ENCODE data around the gene EIF4G1. TPM values are rescaled to one million over a fixed set of nuclear protein-coding genes. Genes with fewer than 3 reads are reported as not detected.

EIF4G1 gene
- total RNA-seq, 1 experiment from 2014 or later: 496 TPM

DNA sequence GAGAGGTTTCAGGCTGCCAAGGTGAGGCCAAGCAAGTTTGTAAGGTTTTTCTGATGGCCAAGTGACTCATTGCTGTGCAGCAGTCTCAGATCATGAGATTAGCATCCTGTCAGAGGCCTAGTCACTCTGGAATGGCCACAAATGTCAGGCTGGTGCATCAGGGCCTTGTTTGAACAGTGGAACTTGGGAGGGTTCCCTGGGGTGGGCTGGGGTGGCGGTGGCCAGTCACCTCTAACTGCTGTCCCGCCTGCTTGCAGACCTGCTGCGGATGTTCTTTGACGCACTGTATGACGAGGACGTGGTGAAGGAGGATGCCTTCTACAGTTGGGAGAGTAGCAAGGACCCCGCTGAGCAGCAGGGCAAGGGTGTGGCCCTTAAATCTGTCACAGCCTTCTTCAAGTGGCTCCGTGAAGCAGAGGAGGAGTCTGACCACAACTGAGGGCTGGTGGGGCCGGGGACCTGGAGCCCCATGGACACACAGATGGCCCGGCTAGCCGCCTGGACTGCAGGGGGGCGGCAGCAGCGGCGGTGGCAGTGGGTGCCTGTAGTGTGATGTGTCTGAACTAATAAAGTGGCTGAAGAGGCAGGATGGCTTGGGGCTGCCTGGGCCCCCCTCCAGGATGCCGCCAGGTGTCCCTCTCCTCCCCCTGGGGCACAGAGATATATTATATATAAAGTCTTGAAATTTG lies 20.2 kb downstream of the EIF4G1 start:
- TF ChIP-seq YY1 (IDR thresholded peaks at IDR 0.05; ENCODE audit: extremely low read depth, insufficient replicate concordance, low read depth, low read length) (no peak), ZNF274 (IDR thresholded peaks at IDR 0.05; ENCODE audit: low read depth, low read length) (no peak), SP1 (IDR thresholded peaks at IDR 0.05; ENCODE audit: low read depth) (no peak; the same call in 1 of the 2 replicates), ZFX (IDR thresholded peaks at IDR 0.05) (no peak), POLR2AphosphoS5 (IDR thresholded peaks at IDR 0.05; ENCODE audit: low read depth, low read length) (no peak), EGR1 (IDR thresholded peaks at IDR 0.05; ENCODE audit: low read depth) (no peak), SIN3A (IDR thresholded peaks at IDR 0.05; ENCODE audit: low read depth) (no peak), ELF1 (IDR thresholded peaks at IDR 0.05; ENCODE audit: borderline replicate concordance, low read depth) (no peak), RAD21 (IDR thresholded peaks at IDR 0.05; ENCODE audit: low read depth) (no peak), EZH2phosphoT487 (IDR thresholded peaks at IDR 0.05; ENCODE audit: borderline replicate concordance) (no peak), TCF7L2 (IDR thresholded peaks at IDR 0.05; ENCODE audit: borderline replicate concordance, extremely low read depth, insufficient read depth, insufficient read length) (no peak), EZH2 (IDR thresholded peaks at IDR 0.05) (no peak), CBX3 (IDR thresholded peaks at IDR 0.05; ENCODE audit: low read depth) (no peak)
- TF ChIP-seq, protein P1, sequence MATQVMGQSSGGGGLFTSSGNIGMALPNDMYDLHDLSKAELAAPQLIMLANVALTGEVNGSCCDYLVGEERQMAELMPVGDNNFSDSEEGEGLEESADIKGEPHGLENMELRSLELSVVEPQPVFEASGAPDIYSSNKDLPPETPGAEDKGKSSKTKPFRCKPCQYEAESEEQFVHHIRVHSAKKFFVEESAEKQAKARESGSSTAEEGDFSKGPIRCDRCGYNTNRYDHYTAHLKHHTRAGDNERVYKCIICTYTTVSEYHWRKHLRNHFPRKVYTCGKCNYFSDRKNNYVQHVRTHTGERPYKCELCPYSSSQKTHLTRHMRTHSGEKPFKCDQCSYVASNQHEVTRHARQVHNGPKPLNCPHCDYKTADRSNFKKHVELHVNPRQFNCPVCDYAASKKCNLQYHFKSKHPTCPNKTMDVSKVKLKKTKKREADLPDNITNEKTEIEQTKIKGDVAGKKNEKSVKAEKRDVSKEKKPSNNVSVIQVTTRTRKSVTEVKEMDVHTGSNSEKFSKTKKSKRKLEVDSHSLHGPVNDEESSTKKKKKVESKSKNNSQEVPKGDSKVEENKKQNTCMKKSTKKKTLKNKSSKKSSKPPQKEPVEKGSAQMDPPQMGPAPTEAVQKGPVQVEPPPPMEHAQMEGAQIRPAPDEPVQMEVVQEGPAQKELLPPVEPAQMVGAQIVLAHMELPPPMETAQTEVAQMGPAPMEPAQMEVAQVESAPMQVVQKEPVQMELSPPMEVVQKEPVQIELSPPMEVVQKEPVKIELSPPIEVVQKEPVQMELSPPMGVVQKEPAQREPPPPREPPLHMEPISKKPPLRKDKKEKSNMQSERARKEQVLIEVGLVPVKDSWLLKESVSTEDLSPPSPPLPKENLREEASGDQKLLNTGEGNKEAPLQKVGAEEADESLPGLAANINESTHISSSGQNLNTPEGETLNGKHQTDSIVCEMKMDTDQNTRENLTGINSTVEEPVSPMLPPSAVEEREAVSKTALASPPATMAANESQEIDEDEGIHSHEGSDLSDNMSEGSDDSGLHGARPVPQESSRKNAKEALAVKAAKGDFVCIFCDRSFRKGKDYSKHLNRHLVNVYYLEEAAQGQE (IDR thresholded peaks at IDR 0.05; ENCODE audit: low read depth): no peak
- TF ChIP-seq, protein P2, sequence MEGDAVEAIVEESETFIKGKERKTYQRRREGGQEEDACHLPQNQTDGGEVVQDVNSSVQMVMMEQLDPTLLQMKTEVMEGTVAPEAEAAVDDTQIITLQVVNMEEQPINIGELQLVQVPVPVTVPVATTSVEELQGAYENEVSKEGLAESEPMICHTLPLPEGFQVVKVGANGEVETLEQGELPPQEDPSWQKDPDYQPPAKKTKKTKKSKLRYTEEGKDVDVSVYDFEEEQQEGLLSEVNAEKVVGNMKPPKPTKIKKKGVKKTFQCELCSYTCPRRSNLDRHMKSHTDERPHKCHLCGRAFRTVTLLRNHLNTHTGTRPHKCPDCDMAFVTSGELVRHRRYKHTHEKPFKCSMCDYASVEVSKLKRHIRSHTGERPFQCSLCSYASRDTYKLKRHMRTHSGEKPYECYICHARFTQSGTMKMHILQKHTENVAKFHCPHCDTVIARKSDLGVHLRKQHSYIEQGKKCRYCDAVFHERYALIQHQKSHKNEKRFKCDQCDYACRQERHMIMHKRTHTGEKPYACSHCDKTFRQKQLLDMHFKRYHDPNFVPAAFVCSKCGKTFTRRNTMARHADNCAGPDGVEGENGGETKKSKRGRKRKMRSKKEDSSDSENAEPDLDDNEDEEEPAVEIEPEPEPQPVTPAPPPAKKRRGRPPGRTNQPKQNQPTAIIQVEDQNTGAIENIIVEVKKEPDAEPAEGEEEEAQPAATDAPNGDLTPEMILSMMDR (IDR thresholded peaks at IDR 0.05 in 2 of 3, conservative IDR thresholded peaks at IDR 0.05 in 1 of 3; ENCODE audit: borderline replicate concordance in 1 of 3, insufficient read depth in 1 of 3, low read depth in 2 of 3, low read length in 2 of 3): no peak
- TF ChIP-seq, protein P3, sequence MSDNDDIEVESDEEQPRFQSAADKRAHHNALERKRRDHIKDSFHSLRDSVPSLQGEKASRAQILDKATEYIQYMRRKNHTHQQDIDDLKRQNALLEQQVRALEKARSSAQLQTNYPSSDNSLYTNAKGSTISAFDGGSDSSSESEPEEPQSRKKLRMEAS (IDR thresholded peaks at IDR 0.05): no peak
- TF ChIP-seq, protein P4, sequence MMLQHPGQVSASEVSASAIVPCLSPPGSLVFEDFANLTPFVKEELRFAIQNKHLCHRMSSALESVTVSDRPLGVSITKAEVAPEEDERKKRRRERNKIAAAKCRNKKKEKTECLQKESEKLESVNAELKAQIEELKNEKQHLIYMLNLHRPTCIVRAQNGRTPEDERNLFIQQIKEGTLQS (IDR thresholded peaks at IDR 0.05): no peak
- H3K4me1 ChIP-seq (ENCODE audit: control insufficient read depth in 1 of 2, insufficient read depth in 2 of 2, low read length in 2 of 2): peaks cover 2 to 72% of the 10 kb centered on the region in 2 experiments; a peak in 3 of 4 replicates
- POLR2A ChIA-PET: no interaction called here
- DNase-seq (ENCODE audit: low read depth, low spot score) (no peak), ATAC-seq (no peak)
- H3K27ac ChIP-seq (ENCODE audit: low read depth, low read length): peak overlapping the region; percentile 85; the same call in 1 of the 2 replicates
- peaks cover 28% of the 10 kb centered on the region; the same call in 1 of the 2 replicates for H4K20me1 ChIP-seq (ENCODE audit: insufficient read depth)
- H3K27me3 ChIP-seq (ENCODE audit: insufficient read depth, low read length): no peaks in the 10 kb centered on the region
- intact Hi-C loops (cut with micrococcal nuclease): no loop called here
- BruUV-seq (replicated peaks): no TSS peak
- no peak overlapping the region for H3K4me3 ChIP-seq (replicated peaks in 1 of 2; ENCODE audit: low read depth in 1 of 2, low read length in 2 of 2)
- H3K4me2 ChIP-seq (ENCODE audit: low read length): peak overlapping the region; percentile 90; the same call in 1 of the 2 replicates
- H3K9ac ChIP-seq (ENCODE audit: low read length): peak overlapping the region; percentile 1
- RAD21 ChIA-PET (ENCODE audit: low non-redundant PET in 1 of 2, low total read pairs in 2 of 2, uncharacterized antibody in 2 of 2, unreplicated experiment in 2 of 2): no interaction called here
- CTCF ChIA-PET: interaction anchor here (1.3 kb wide), 1 partner anchor 46 kb away, joined by 3 read pairs; no protein-coding TSS in a partner anchor
- H3K9me2 ChIP-seq (ENCODE audit: insufficient read depth): no peaks in the 10 kb centered on the region
- no peaks in the 10 kb centered on the region for H3K9me3 ChIP-seq (ENCODE audit: control insufficient read depth in 1 of 2, insufficient read depth in 1 of 2, low read depth in 1 of 2, low read length in 2 of 2)
- H2AFZ ChIP-seq (ENCODE audit: low read depth, low read length, poor library complexity, severe bottlenecking): no peak overlapping the region
- H3K36me3 ChIP-seq (ENCODE audit: control insufficient read depth in 1 of 2, insufficient read depth in 2 of 2, low read length in 2 of 2): peaks cover 36 to 51% of the 10 kb centered on the region in 2 experiments
- H3K79me2 ChIP-seq (ENCODE audit: insufficient read depth, low read length): peaks cover 60% of the 10 kb centered on the region

Measured in HCT116 (cell line).